GM19099 (cell line): ENCODE data around the gene SEMA4D.

ENCODE experiments used
- POLR2A ChIP-seq: IDR thresholded peaks from 3 replicates; pipeline ENCODE4 v1.6.1; 2011; ENCODE audit warnings: low read depth; ENCODE audit not compliant: insufficient read length; ENCODE audit errors: extremely low read depth

Gene SEMA4D, protein sequence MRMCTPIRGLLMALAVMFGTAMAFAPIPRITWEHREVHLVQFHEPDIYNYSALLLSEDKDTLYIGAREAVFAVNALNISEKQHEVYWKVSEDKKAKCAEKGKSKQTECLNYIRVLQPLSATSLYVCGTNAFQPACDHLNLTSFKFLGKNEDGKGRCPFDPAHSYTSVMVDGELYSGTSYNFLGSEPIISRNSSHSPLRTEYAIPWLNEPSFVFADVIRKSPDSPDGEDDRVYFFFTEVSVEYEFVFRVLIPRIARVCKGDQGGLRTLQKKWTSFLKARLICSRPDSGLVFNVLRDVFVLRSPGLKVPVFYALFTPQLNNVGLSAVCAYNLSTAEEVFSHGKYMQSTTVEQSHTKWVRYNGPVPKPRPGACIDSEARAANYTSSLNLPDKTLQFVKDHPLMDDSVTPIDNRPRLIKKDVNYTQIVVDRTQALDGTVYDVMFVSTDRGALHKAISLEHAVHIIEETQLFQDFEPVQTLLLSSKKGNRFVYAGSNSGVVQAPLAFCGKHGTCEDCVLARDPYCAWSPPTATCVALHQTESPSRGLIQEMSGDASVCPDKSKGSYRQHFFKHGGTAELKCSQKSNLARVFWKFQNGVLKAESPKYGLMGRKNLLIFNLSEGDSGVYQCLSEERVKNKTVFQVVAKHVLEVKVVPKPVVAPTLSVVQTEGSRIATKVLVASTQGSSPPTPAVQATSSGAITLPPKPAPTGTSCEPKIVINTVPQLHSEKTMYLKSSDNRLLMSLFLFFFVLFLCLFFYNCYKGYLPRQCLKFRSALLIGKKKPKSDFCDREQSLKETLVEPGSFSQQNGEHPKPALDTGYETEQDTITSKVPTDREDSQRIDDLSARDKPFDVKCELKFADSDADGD

DNA sequence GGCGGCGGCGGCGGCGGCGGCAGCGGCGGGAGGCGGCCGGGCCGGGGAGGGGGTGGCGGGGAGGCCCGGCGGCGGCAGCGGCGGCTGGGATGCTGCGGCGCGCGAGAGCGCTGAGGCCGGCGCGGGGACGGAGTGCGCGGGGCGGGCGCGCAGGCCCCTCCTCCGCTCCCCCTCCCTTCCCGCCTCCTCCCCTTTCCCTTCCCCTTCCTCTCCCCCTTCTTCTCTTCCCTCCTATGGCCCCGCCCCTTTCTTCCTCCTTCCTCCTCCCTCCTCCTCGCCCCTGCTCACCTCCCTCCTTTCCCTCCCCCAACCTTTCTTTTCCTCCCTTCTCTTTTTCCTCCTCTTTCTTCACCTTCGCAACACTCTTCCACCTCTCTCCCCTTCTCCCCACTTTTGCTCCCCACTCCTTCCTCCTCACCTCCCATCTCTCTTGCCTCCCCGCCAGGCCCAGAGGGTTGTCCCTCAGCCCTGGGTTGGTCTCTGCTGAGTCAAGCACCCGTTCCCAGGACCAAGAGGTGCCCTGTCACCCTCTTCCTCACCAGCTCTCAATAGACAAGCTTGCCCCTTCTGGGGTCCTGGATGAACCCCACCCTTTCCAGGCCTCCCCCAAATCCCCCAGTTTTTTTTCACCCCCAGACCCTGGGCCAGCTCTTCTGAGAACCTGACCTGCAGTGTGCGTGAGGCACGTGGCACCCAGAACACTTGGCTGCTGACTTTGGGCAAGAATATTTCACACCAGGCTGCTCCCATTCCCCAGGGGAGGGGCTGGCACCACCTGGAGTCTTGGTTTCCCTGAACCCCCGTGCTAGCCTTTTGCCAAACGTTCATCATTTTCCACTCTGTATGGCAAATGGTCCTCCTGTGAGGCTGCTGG lies at the start of gene SEMA4D:
Gene SEMA4D (minus strand): TSS at position 136 of the 874 bp plus-strand sequence. CDS start 92,657 bp downstream, outside the sequence.
- peak; percentile 26 for TF ChIP-seq POLR2A

DNA sequence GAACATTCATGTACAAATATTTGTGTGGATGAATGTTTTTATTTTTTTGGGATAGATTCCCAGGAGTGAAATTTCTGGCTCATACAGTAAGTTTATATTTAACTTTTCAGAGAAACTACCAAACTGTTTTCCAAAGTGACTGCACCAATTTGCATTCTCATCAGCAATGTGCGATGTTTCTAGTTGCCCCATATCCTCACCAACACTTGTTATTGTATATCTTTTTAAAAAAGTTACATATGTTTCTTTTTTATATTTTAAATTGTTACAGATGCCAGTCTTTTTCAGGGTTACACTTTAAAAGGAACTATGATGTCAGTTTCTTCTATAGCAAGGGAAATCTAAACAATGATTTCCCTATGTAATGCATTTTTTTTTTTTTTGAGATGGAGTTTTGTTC lies 49.1 kb upstream of the SEMA4D start:
- no peak for TF ChIP-seq POLR2A

DNA sequence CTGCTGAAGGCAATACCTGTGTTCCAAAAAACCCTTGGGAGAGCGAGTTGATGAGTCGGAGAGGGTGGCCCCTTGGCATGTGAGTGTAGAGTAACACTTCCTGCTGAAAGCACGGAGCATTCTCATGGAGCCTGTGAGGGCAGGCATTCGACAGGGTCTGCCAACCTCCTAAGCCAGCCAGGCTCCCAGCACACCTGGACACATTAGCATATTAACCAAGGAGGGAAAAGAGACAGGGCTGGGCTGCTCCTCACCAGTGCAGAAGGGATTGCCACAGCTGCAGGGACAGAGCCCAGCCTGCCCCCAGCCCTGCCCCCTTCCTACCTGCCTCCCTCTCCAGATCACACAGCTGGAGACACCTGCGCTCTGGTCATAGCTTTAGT lies 46.4 kb upstream of the SEMA4D start:
- no peak for TF ChIP-seq POLR2A

DNA sequence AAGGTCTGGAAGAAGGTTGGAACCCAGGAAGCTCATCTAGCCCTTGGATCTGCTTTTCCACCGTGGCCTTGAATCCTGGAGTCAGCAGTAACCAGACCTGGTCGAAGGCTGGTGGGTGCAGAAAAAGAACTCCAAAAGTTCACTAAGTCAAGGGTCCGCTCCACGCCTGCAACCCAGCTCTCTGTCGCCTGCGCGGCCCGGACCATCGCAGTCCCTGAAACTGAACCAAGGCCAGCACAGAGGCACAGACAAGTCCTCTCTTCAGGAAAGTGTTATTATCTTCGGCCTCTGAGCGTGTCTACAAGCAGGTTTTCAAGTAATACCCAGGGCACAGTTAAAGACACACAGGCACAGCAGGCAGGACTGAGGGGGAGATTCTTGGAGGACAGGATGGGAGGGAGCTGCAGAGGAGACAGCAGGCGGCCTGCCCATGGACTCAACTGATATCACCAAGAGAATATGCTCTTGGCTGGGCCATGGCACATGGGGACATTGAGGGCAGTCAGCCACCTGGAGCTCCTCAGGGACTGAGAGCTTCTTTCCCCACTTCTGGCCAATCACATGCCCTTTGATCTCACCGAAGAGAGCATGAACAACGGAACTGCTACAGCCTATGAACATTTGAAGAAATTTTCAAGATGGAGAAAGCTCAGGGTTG lies 45.8 kb upstream of the SEMA4D start:
- no peak for TF ChIP-seq POLR2A

DNA sequence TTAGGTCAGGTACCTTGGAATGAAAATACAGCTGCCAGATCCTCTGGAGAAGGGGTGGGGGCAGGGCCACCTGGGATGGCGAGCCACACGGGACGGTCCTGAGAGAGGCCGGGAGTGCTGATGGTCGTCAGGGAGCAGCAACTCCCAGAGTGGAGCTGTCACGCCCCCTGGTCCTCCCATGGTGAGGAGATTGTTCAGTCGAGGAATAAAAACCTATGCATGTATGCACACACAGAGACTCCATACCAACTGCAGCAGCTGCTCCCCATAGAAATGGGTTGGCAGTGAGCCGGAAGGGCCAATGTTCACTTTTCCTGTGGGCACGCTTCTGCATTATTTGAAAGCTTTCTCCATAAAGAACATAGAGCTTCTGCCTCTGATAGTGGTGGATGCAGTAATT lies 45.2 kb upstream of the SEMA4D start:
- TF ChIP-seq POLR2A: no peak

DNA sequence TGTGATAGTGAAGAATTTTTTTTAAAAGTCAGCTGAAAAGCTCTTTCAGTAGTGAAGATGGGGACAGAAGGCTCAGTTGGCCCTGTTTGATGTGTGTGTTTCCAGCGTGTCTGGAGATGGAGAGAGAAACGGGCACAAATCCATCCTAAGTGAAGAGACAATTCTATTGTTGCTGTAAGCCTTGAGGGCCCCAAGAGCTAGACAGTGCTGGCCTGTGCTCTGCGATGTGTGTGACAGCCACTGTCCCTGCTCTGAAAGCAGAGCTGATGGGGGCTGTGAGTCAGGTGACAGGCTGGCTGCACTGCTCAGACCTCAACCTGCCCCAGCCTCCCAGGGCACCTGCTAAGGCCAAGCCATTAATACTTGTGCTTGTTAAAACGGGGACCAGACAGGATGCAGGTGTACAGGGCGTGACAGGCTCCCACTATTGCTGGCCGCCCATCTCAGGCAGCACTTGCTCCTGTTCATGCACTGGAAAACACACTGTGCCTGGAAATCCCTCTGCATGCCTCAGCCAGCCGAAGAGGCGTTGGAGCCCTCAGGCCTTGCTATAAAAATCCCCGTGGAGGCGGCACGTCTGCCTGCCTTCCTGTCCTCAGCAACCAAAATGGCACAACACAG lies 44.6 kb upstream of the SEMA4D start:
- TF ChIP-seq POLR2A: no peak

DNA sequence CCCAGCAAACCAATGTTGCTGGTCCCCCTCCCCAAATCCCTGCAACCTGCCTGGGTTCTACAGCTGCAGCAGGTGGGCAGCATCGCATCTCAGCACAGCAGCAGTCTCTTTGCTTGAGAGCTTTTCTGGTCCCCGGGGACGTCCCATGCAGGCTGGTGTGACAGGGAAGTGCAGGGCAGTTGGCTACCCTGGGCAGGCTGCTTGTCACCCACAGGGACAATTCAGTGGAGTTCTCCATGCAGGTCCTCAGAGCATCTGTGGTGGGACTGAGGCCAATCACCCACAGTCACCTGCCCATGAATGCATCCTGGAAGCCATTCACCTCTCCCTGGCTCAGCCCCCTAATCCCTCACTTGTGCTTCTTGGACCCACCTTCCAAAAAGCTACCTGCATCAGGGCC lies 43.9 kb upstream of the SEMA4D start:
- TF ChIP-seq POLR2A: no peak

DNA sequence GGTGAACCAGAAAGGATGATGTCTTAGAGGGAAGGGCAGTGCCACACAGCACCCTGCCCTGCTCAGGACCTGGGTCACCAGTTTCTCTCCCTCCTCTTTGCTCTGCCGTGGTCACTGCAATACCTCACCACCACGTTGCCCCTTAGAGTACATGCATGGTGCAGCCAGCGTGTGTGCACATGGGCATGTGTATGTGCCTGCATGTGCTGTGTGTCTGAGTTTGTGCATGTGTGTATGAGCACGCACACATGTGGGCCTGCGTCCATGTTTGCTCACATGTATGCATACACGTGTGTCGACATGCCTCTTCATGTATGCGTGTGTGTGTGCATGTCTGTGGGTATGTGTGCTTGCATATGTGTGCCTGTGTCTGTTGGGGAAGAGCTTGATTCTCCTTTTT lies 41.5 kb upstream of the SEMA4D start:
- no peak for TF ChIP-seq POLR2A

DNA sequence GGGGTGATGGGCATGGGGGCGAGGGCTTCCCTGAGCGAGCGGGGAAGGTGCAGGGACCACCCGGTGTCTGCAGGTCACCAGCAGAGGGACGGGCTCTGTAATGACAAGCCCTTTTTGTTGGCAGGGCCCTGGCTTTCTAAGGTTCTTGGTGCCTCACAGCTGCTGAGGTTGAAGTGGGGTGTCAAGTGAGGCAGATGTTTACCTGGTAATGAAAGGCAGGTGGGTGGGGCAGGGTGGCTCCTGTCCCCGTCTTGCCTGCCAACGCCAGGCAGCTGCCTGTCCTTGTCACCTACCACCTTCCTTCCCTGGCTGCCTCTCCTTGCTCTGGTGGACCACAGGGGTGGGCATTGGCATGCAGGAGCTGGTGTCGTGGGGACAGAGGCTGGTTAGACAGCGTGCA lies 41.0 kb upstream of the SEMA4D start:
- no peak for TF ChIP-seq POLR2A

DNA sequence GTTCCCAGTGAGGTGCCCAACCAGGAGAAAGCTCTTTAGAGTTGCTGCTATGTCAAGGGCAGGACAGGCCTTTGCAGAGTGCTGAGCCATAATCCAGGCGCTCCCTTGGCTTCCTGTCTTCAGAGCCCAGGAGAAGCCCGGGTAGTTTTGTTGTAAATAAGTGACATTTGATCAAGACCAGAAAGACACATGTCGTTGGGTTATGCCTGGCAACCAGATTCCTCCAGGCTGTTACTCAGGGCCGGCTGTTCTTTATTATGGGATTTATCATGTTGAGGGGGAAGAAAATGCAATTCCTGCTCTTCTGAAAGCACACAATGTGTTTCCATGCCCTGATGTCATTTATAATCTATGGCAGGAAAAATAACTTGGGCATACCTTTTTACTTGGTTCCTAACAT lies 39.3 kb upstream of the SEMA4D start:
- TF ChIP-seq POLR2A: no peak

DNA sequence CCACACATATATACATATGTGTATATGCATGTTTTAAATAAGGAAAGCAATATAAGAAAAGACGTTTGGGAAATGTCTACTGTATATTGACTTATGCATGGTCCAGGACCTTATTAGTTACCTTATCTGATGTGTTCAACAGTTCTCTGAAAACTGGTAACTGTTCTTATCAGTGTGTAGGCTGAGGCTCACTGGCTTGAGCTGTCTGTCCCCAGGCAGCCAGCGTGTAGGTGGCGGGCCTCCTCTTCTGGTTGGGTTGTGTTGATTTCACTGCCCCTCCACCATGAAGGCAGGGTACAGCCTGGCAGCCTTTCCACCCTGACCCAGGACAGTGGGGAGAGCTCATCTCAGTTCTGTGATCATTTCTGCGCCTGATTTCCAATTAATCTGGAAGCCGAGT lies 38.7 kb upstream of the SEMA4D start:
- TF ChIP-seq POLR2A: no peak

DNA sequence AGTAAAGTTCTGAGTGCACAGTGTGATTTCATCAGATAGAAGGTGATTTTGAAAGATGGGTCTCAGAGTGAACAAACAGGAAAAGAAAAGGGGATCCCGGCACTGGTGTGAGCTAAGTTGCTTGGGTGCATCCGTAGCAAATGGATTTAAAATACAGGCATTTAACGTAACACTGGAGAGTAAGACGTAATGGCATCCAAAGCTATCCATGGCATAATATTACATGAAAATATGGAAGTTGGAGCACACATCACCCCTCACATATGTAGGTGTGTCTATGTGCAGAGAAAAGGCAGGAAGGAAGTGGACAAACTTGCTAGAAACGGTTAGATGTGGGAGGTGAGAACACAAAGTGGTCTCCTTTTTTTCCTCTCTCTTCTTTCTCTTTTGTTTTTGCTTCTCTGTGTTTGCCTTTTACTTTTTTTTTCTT lies 38.2 kb upstream of the SEMA4D start:
- TF ChIP-seq POLR2A: no peak

DNA sequence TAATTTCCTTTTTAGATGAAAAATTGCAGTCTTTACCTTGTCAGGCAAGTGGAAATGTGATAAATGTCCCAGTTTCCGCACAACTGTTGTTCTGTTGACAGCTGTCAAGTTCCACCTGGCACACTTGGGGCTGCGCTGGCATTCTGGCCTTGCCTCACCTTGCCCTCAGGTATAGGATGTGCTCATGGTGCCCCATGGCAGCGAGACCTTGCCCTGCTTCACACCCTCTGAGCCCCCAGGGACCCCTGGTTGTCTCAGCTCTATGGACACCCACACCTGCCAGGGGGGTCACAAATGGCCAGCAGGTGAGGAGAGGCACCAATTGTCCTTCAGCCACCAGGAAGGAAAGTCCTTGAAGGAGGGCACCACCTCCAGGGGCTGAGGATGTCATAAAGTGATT lies 37.5 kb upstream of the SEMA4D start:
- TF ChIP-seq POLR2A: no peak

DNA sequence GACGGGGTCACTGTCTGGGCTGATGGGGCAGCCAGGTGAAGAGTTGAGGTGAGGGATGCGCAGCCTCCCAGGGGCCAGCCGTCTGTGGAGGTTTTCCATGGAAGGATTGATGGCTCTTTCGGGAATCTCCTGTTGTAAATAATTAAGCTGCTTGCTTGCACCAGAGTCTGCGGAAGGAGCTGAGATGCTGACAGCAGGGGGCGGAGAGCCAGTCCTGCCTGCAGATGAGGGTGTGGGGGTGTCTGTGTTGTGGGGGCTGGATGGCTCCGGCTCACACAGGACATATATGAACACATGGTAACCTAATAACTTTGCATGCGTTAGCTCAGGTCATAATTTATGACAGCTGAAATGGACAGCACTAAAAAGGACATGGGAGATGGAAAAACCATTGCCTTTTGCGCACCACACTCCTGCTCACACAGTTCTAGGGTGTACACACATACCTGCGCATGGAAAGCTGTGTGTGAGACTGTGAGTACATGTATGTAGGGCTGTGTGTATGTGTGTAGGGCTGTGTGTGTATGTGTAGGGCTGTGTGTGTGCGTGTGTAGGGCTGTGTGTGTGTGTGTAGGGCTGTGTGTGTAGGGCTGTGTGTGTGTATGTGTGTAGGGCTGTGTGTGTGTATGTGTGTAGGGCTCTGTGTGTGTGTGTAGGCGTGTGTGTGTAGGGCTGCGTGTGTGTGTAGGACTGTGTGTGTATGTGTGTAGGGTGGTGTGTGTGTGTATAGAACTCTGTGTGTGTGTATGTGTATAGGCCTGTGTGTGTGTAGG lies 36.8 kb upstream of the SEMA4D start:
- TF ChIP-seq POLR2A: no peak
